Mammary epithelial cell (primary cell): ENCODE data around the gene PDE11A.

ENCODE experiments used
- CTCF ChIP-seq, 2 donors: IDR thresholded peaks in 1 of 2; conservative IDR thresholded peaks in 1 of 2; 2 replicates each; pipeline ENCODE4 v1.5.1; 2011 to 2012; ENCODE audit warnings: inconsistent platforms in 2 of 2, low read length in 2 of 2, mild to moderate bottlenecking in 2 of 2, control low read depth in 1 of 2, low read depth in 1 of 2; ENCODE audit not compliant: insufficient read depth in 1 of 2; ENCODE audit errors: extremely low read depth in 1 of 2
- EZH2 ChIP-seq: IDR thresholded peaks from 2 replicates; pipeline ENCODE4 v1.6.1; 2012; ENCODE audit warnings: low read length, inconsistent platforms, borderline replicate concordance

GRCh38 chr2:177921726-177922125 is 150.9 kb downstream of the PDE11A start:
- TF ChIP-seq CTCF (conservative IDR thresholded peaks at IDR 0.05 in 1 of 2, IDR thresholded peaks at IDR 0.05 in 1 of 2; ENCODE audit: extremely low read depth in 1 of 2, insufficient read depth in 1 of 2, low read depth in 1 of 2, low read length in 2 of 2) (no peak), EZH2 (no peak)
